Measurements from ENCODE around the gene FGF3. TPM values are rescaled to one million over a fixed set of nuclear protein-coding genes. Genes with fewer than 3 reads are reported as not detected.

The FGF3 gene
- total RNA-seq, 1 donor from 2014 or later: not detected

GRCh38 chr11:69799097-69799496, 20.1 kb downstream of the FGF3 start:
- no peak for TF ChIP-seq CTCF (conservative IDR thresholded peaks at IDR 0.05; ENCODE audit: low read depth, low read length)
- no peak overlapping the region for H3K4me3 ChIP-seq (ENCODE audit: low read depth, low read length)
- no peak for DNase-seq (ENCODE audit: low read depth)

- no peak for DNase-seq (ENCODE audit: low read depth)
Measured at GRCh38 chr11:69797737-69798528, 21.3 kb downstream of the FGF3 start.

GRCh38 chr11:69797156-69797555, 22.1 kb downstream of the FGF3 start:
- H3K4me3 ChIP-seq (ENCODE audit: low read depth, low read length): no peak overlapping the region
- TF ChIP-seq CTCF (conservative IDR thresholded peaks at IDR 0.05; ENCODE audit: low read depth, low read length): peak; percentile 42
- no peak for DNase-seq (ENCODE audit: low read depth)

More at GRCh38 chr11:69797737-69798528, 21.3 kb downstream of the FGF3 start:
- no peak for TF ChIP-seq CTCF (conservative IDR thresholded peaks at IDR 0.05; ENCODE audit: low read depth, low read length)
- no peak overlapping the region for H3K4me3 ChIP-seq (ENCODE audit: low read depth, low read length)

GRCh38 chr11:69796063-69796462, 23.2 kb downstream of the FGF3 start:
- DNase-seq (ENCODE audit: low read depth): no peak
- TF ChIP-seq CTCF (conservative IDR thresholded peaks at IDR 0.05; ENCODE audit: low read depth, low read length): no peak
- H3K4me3 ChIP-seq (ENCODE audit: low read depth, low read length): no peak overlapping the region

- no peak overlapping the region for H3K4me3 ChIP-seq (ENCODE audit: low read depth, low read length)
- DNase-seq (ENCODE audit: low read depth): no peak
- TF ChIP-seq CTCF (conservative IDR thresholded peaks at IDR 0.05; ENCODE audit: low read depth, low read length): no peak
Measured at GRCh38 chr11:69791276-69792180, 27.7 kb downstream of the FGF3 start.

GRCh38 chr11:69788956-69789355, 30.3 kb downstream of the FGF3 start:
- no peak for TF ChIP-seq CTCF (conservative IDR thresholded peaks at IDR 0.05; ENCODE audit: low read depth, low read length)

More at GRCh38 chr11:69788956-69789355, 30.3 kb downstream of the FGF3 start:
- H3K4me3 ChIP-seq (ENCODE audit: low read depth, low read length): no peak overlapping the region
- DNase-seq (ENCODE audit: low read depth): no peak

Data from epithelial cell of proximal tubule (primary cell).